GM12891 (cell line): ENCODE measurements around the gene CDH13.

Experiments used
- POLR2A ChIP-seq: IDR thresholded peaks from 2 replicates; pipeline ENCODE4 v1.6.1; 2011; ENCODE audit warnings: low read depth, low read length, control low read depth
- POLR2AphosphoS5 ChIP-seq: IDR thresholded peaks from 2 replicates; pipeline ENCODE4 v1.6.1; 2011; ENCODE audit warnings: low read depth, low read length, control low read depth
- POU2F2 ChIP-seq: IDR thresholded peaks from 2 replicates; pipeline ENCODE4 v1.6.1; 2011; ENCODE audit warnings: low read depth, mild to moderate bottlenecking, control low read depth, low read length, moderate library complexity
- TAF1 ChIP-seq: IDR thresholded peaks from 2 replicates; pipeline ENCODE4 v1.6.1; 2011; ENCODE audit warnings: low read depth, low read length, control low read depth

GRCh38 chr16:83561876-83562275, 935.1 kb downstream of the CDH13 start:
- TF ChIP-seq POLR2AphosphoS5 (no peak), TAF1 (no peak), POLR2A (no peak), POU2F2 (no peak)
